Naive thymus-derived CD4-positive, alpha-beta T cell (primary cell): ENCODE results near the gene PPP4R3A. TPM values are rescaled to one million over a fixed set of nuclear protein-coding genes. Genes with fewer than 3 reads are reported as not detected.
"Not testable (repeated sequence)": the region's sequence is repeated elsewhere in the genome, so short reads cannot be mapped to it uniquely, and the experiment has no call there.

Source experiments
- ATAC-seq: fragments of 150-1000 bp; cut with Tn5 transposase; 2 replicates; pipeline ENCODE4 v1.10.0; 2021; ENCODE audit warnings: mild to moderate bottlenecking, moderate library complexity
- CTCF ChIA-PET: fragments of 350-600 bp; sonication (Branson Sonifier 250); formaldehyde crosslinking; loops from one replicate; lab custom pipeline; 2021; ENCODE audit warnings: antibody characterized with exemption; lab: Charles Lee
- POLR2A ChIA-PET: fragments of 350-600 bp; sonication (Branson Sonifier 250); formaldehyde crosslinking; loops from one replicate; lab custom pipeline; 2021; ENCODE audit warnings: antibody characterized with exemption, inconsistent platforms; lab: Charles Lee
- DNase-seq, 9 donors: peaks; one replicate each; pipeline versions ENCODE4 v3.0.0 to v3.0.0-alpha.2; 2020 to 2022; ENCODE audit warnings: mixed read lengths in 1 of 9
- H3K27ac ChIP-seq: one replicate; pipeline ENCODE4 v1.7.0; 2013; ENCODE audit warnings: mild to moderate bottlenecking, low read depth, low read length, moderate library complexity
- H3K27me3 ChIP-seq, 2 donors: one replicate each; pipeline ENCODE4 v1.7.0; 2013; ENCODE audit warnings: low read length in 2 of 2, mild to moderate bottlenecking in 2 of 2, moderate library complexity in 2 of 2; ENCODE audit not compliant: control insufficient read depth in 2 of 2, insufficient read depth in 2 of 2
- H3K36me3 ChIP-seq, 3 experiments: 1 replicate in 2 of 3; 2 replicates in 1 of 3; pipeline ENCODE4 v1.7.0; 2013; ENCODE audit warnings: low read length in 3 of 3, mild to moderate bottlenecking in 3 of 3, moderate library complexity in 1 of 3; ENCODE audit not compliant: insufficient read depth in 3 of 3, control insufficient read depth in 2 of 3
- H3K4me1 ChIP-seq, 2 donors: one replicate each; pipeline ENCODE4 v1.7.0; 2013; ENCODE audit warnings: low read length in 2 of 2, mild to moderate bottlenecking in 2 of 2, moderate library complexity in 1 of 2; ENCODE audit not compliant: control insufficient read depth in 2 of 2, insufficient read depth in 2 of 2
- H3K4me3 ChIP-seq: 2 replicates; pipeline ENCODE4 v1.7.0; 2013; ENCODE audit warnings: mild to moderate bottlenecking, low read length
- H3K9me3 ChIP-seq, 3 experiments: 1 replicate in 2 of 3; 2 replicates in 1 of 3; pipeline ENCODE4 v1.7.0; 2013; ENCODE audit warnings: low read length in 3 of 3; ENCODE audit not compliant: control insufficient read depth in 2 of 3
- H3K27ac Mint-ChIP-seq, 9 donors: one replicate each; pipeline ENCODE4 v1.8.0; 2020 to 2022; ENCODE audit warnings: mixed read lengths in 9 of 9, mild to moderate bottlenecking in 8 of 9, moderate library complexity in 5 of 9, inconsistent platforms in 2 of 9
- H3K27me3 Mint-ChIP-seq, 5 donors: one replicate each; pipeline ENCODE4 v1.8.0; 2021 to 2022; ENCODE audit warnings: mixed read lengths in 5 of 5, mild to moderate bottlenecking in 1 of 5
- H3K36me3 Mint-ChIP-seq, 5 donors: one replicate each; pipeline ENCODE4 v1.8.0; 2020 to 2022; ENCODE audit warnings: mixed read lengths in 5 of 5, mild to moderate bottlenecking in 3 of 5, inconsistent platforms in 1 of 5
- H3K4me1 Mint-ChIP-seq, 7 donors: one replicate each; pipeline ENCODE4 v1.8.0; 2020 to 2022; ENCODE audit warnings: mixed read lengths in 7 of 7, mild to moderate bottlenecking in 3 of 7, inconsistent platforms in 1 of 7
- H3K4me3 Mint-ChIP-seq, 10 donors: one replicate each; pipeline ENCODE4 v1.8.0; 2020 to 2022; ENCODE audit warnings: mild to moderate bottlenecking in 10 of 10, mixed read lengths in 10 of 10, moderate library complexity in 6 of 10, inconsistent platforms in 2 of 10
- H3K9me3 Mint-ChIP-seq, 11 donors: one replicate each; pipeline ENCODE4 v1.8.0; 2020 to 2022; ENCODE audit warnings: mixed read lengths in 11 of 11, mild to moderate bottlenecking in 4 of 11, inconsistent platforms in 1 of 11, moderate library complexity in 1 of 11
- intact Hi-C, 2 donors: fragments of 100-400 bp; cut with micrococcal nuclease; formaldehyde crosslinking; loops; one replicate each; pipeline ENCODE4 v1.15.1; 2023
- polyA plus RNA-seq, 2 donors: library from polyadenylated mRNA; unstranded; fragments of 300-500 nt; fragmentation: Illumina TruSeq; gene quantifications; one replicate each; pipeline ENCODE4 v1.2.3, GENCODE V29; 2021
- total RNA-seq, 6 experiments: library from RNA in 5 of 6; stranded (reverse) in 5 of 6; gene quantifications; 1 replicate in 5 of 6; 2 replicates in 1 of 6; pipeline ENCODE4 v1.2.3 and lab custom pipeline; 2021 to 2026

PPP4R3A gene
- total and polyA plus RNA-seq, 7 experiments from 2014 or later: 81.5 to 214 (median 156) TPM

DNA sequence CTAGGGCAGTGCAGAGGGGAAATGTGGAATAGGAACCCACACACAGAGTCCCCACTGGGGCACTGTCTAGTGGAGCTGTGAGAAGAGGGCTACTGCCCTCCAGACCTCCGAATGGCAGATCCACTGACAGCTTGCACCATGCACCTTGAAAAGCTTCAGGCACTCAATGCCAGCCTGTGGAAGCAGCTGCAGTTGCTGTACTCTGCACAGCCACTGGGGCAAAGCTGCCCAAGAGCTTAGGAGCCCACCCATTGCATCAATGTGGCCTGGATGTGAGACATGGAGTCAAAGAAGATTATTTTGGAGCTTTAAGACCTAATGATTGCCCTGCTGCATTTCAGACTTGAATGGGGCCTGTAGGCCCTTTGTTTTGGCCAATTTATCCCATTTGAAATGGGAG is 70.8 kb downstream of the PPP4R3A start:
- Histone ChIP-seq H3K27me3 (no peaks in the 10 kb centered on the region), H3K9me3 (no peaks in the 10 kb centered on the region), H3K4me1 (no peaks in the 10 kb centered on the region), H3K27ac (no peak overlapping the region), H3K36me3 (no peaks in the 10 kb centered on the region), H3K4me3 (no peak overlapping the region)
- H3K36me3 Mint-ChIP-seq: peaks cover 8 to 18% (median 10%) of the 10 kb centered on the region in 5 donors
- H3K9me3 Mint-ChIP-seq: peaks cover 0 to 19% (median 5%) of the 10 kb centered on the region in 11 donors
- H3K27me3 Mint-ChIP-seq: peaks cover 0 to 20% (median 6%) of the 10 kb centered on the region in 5 donors
- no peak overlapping the region for H3K4me3 Mint-ChIP-seq
- ATAC-seq (no peak), DNase-seq (no peak)
- intact Hi-C loops: no loop called here
- no peak overlapping the region for H3K27ac Mint-ChIP-seq
- ChIA-PET POLR2A (no interaction called here), CTCF (no interaction called here)
- H3K4me1 Mint-ChIP-seq: no peaks in the 10 kb centered on the region

DNA sequence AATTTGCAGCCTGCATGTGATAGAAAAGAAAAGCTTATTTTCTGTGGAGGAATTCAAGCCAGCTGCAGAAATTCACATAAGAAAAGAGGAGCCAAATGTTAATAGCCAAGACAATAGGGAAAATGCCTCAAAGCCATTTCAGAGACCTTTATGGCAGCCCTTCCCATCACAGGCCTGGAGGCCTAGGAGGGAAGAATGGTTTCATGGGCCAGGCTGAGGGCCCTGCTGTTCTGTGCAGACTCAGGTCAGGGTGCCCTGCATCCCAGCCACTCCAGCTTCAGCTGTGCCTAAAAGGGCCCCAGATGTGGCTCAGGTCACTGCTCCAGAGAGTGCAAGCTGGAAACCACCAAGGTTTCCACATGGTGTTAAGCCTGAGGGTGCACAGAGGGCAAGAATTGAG is 71.3 kb downstream of the PPP4R3A start:
- ATAC-seq (no peak), DNase-seq (no peak)
- Histone ChIP-seq H3K27me3 (no peaks in the 10 kb centered on the region), H3K4me3 (no peak overlapping the region), H3K27ac (no peak overlapping the region), H3K9me3 (no peaks in the 10 kb centered on the region), H3K36me3 (no peaks in the 10 kb centered on the region), H3K4me1 (no peaks in the 10 kb centered on the region)
- Mint-ChIP-seq H3K27me3 (peaks cover 0 to 15% (median 6%) of the 10 kb centered on the region in 5 donors), H3K36me3 (peaks cover 8 to 18% (median 10%) of the 10 kb centered on the region in 5 donors), H3K4me3 (no peak overlapping the region), H3K4me1 (no peaks in the 10 kb centered on the region), H3K27ac (no peak overlapping the region), H3K9me3 (peaks cover 0 to 19% (median 5%) of the 10 kb centered on the region in 11 donors)
- POLR2A ChIA-PET: no interaction called here
- intact Hi-C loops: no loop called here
- CTCF ChIA-PET: no interaction called here

DNA sequence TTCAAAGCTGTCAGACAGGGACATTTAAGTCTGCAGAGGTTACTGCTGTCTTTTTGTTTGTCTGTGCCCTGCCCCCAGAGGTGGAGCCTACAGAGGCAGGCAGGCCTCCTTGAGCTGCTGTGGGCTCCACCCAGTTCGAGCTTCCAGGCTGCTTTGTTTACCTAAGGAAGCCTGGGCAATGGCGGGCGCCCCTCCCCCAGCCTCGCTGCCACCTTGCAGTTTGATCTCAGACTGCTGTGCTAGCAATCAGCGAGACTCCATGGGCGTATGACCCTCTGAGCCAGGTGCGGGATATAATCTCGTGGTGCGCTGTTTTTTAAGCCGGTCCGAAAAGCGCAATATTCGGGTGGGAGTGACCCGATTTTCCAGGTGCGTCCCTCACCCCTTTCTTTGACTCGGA is 73.8 kb downstream of the PPP4R3A start:
- Mint-ChIP-seq H3K36me3 (peaks cover 4 to 17% (median 8%) of the 10 kb centered on the region in 5 donors), H3K9me3 (peaks cover 0 to 17% (median 5%) of the 10 kb centered on the region in 11 donors)
- DNase-seq, H3K27ac ChIP-seq, POLR2A ChIA-PET, H3K36me3 ChIP-seq, H3K27me3 Mint-ChIP-seq, ATAC-seq, H3K4me3 Mint-ChIP-seq, H3K27me3 ChIP-seq, intact Hi-C loops, H3K9me3 ChIP-seq, CTCF ChIA-PET, H3K4me3 ChIP-seq, H3K27ac Mint-ChIP-seq, H3K4me1 ChIP-seq, H3K4me1 Mint-ChIP-seq: not testable (repeated sequence)

DNA sequence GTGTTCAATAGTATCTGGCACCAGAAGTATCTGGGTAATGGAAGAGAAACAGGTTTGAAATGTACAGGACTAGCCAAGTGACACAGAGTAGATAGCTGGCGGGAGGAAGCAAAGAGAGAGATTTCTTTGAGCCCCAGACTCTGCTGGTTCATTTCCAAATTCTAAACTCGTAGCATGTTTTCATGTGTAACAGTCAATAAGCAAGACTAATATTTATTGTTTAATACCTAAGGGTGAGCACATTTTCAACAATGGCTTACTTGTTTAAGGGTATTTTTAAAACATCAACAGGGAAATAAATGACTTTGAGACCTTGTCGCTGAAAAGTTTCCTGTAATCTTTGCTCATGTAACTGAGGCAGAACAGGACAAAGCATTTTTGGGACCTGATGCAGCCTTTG is 80.7 kb downstream of the PPP4R3A start:
- H3K4me3 ChIP-seq: no peak overlapping the region
- no peaks in the 10 kb centered on the region for H3K9me3 ChIP-seq
- Mint-ChIP-seq H3K9me3 (no peaks in the 10 kb centered on the region), H3K36me3 (no peaks in the 10 kb centered on the region), H3K27me3 (peaks cover 0 to 4% (median 0%) of the 10 kb centered on the region in 5 donors), H3K4me1 (peaks cover 2 to 29% (median 20%) of the 10 kb centered on the region in 7 donors), H3K27ac (peak overlapping the region in 2 of 9 donors; percentile 21 to 36), H3K4me3 (no peak overlapping the region)
- intact Hi-C loops: no loop called here
- H3K27ac ChIP-seq: no peak overlapping the region
- DNase-seq (no peak), ATAC-seq (no peak)
- H3K4me1 ChIP-seq: peaks cover 3% of the 10 kb centered on the region in 2 donors
- H3K36me3 ChIP-seq: no peaks in the 10 kb centered on the region
- no peaks in the 10 kb centered on the region for H3K27me3 ChIP-seq
- ChIA-PET CTCF (interaction anchor here (0.6 to 1.4 kb wide), 2 partner anchors 12 to 106 kb away, joined by 3 to 4 read pairs; partner anchors contain the start of gene CCDC88C), POLR2A (no interaction called here)

DNA sequence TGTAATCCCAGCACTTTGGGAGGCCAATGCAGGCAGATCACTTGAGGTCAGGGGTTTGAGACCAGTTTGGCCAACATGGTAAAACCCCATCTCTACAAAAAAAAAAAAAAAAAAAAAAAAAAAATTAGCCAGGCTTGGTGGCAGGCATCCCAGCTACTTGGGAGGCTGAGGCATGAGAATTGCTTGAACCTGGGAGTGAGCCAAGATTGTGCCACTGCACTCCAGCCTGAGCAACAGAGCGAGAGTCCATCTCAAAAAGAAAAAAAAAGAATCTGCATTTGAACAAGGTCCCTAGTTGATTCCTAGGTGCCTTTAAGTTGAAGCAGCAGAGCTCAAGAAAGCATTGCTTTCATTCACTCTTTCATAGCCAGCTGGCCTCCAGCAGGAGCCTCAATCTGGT is 81.2 kb downstream of the PPP4R3A start:
- H3K9me3 ChIP-seq, H3K4me3 ChIP-seq, H3K36me3 ChIP-seq, POLR2A ChIA-PET, H3K36me3 Mint-ChIP-seq, H3K27me3 ChIP-seq, ATAC-seq, H3K27ac ChIP-seq, H3K9me3 Mint-ChIP-seq, H3K4me3 Mint-ChIP-seq, H3K27ac Mint-ChIP-seq, intact Hi-C loops, DNase-seq, H3K27me3 Mint-ChIP-seq, H3K4me1 ChIP-seq: not testable (repeated sequence)
- CTCF ChIA-PET: interaction anchor here (0.6 to 1.4 kb wide), 2 partner anchors 11 to 105 kb away, joined by 3 to 4 read pairs; partner anchors contain the start of gene CCDC88C
- peaks cover 2 to 30% (median 20%) of the 10 kb centered on the region in 7 donors for H3K4me1 Mint-ChIP-seq

DNA sequence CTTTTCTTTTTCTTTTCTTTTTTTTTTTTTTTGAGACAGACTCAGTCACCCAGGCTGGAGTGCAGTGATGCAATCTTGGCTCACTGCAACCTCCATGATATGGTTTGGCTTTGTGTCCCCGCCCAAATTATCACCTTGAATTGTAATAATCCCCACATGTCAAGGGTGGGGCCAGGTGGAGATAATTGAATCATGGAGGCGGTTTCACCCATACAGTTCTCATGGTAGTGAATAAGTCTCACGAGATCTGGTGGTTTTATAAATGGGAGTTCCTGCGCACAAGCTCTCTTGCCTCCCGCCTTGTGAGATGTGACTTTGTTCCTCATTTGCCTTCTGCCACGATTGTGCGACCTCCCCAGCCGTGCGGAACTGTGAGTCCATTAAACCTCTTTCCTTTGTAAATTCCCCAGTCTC is 84.6 kb downstream of the PPP4R3A start:
- ATAC-seq, H3K27ac ChIP-seq, H3K9me3 ChIP-seq, H3K27me3 ChIP-seq, H3K36me3 ChIP-seq, H3K4me1 ChIP-seq, H3K9me3 Mint-ChIP-seq, DNase-seq, H3K27me3 Mint-ChIP-seq, H3K36me3 Mint-ChIP-seq, H3K4me3 ChIP-seq, H3K4me3 Mint-ChIP-seq, intact Hi-C loops: not testable (repeated sequence)
- Mint-ChIP-seq H3K27ac (peak overlapping the region in 4 of 9 donors; percentile 8 to 69 (median 18)), H3K4me1 (peaks cover 2 to 39% (median 20%) of the 10 kb centered on the region in 7 donors)
- CTCF ChIA-PET: interaction anchor here (0.6 to 10.7 kb wide), 5 partner anchors 26 to 307 kb away, joined by 3 to 101 read pairs (median 3); no protein-coding TSS in a partner anchor
- POLR2A ChIA-PET: interaction anchor here (1.6 kb wide), 1 partner anchor 10 kb away, joined by 6 read pairs; no protein-coding TSS in a partner anchor
